Mucosa of descending colon (tissue), 3 donors: ENCODE data around the gene NME7. TPM values are rescaled to one million over a fixed set of nuclear protein-coding genes. Genes with fewer than 3 reads are reported as not detected.
A peak's percentile ranks its signal among the peaks of the same experiment; 100 is the strongest.

Experiments used
- ATAC-seq: fragments of 200-7000 bp; cut with Tn5 transposase; one replicate; pipeline ENCODE4 v1.9.1; 2020; ENCODE audit warnings: mild to moderate bottlenecking, moderate library complexity
- DNase-seq, 3 donors: peaks; one replicate each; pipeline ENCODE4 v3.0.0-alpha.2; 2020
- H3K36me3 ChIP-seq: fragments of 200-600 bp; one replicate; pipeline ENCODE4 v1.8.0; 2021; ENCODE audit warnings: low read depth, mild to moderate bottlenecking
- H3K4me1 ChIP-seq: fragments of 200-600 bp; one replicate; pipeline ENCODE4 v1.8.0; 2021; ENCODE audit warnings: low read depth, mild to moderate bottlenecking
- H3K4me3 ChIP-seq: fragments of 200-600 bp; one replicate; pipeline ENCODE4 v1.8.0; 2021; ENCODE audit warnings: mild to moderate bottlenecking
- H3K9me3 ChIP-seq: fragments of 200-600 bp; one replicate; pipeline ENCODE4 v1.8.0; 2021; ENCODE audit warnings: mild to moderate bottlenecking
- CTCF ChIP-seq: fragments of 200-600 bp; IDR thresholded peaks from one replicate; pipeline ENCODE4 v1.8.0; 2022; ENCODE audit warnings: antibody characterized with exemption, mild to moderate bottlenecking
- intact Hi-C, 2 donors: fragments of 100-400 bp; cut with DNase I in 1 of 2; cut with micrococcal nuclease in 1 of 2; formaldehyde crosslinking; loops; one replicate each; pipeline versions ENCODE4 v1.11.0 to v1.11.1; 2022; cut with DNase I, micrococcal nuclease
- total RNA-seq, 3 donors: library from RNA; stranded (reverse); fragmentation: NEBNext Ultra II Directional in 2 of 3; extraction: Animal tissue kit (Norgen Biotek cat#: 25700) in 2 of 3; gene quantifications; one replicate each; pipeline versions ENCODE4 v1.2.1 to v1.2.4, GENCODE V29; 2021 to 2023
- donor health status: DM: no; HTN: no; CAD: no; lungs with moderate emphysema.
- donor health status: DM: no; HTN: no; CAD: no.
- donor health status: DM: no; HTN: yes; CAD: no.

Gene NME7
- total RNA-seq, 3 donors from 2014 or later, result 6.4 to 15.6 (median 7.2) TPM

GRCh38 chr1:169089776-169090175 lies 277.8 kb downstream of the NME7 start:
- no peak for TF ChIP-seq CTCF
- intact Hi-C loops, result no loop called here
- no peaks in the 10 kb centered on the region for H3K9me3 ChIP-seq
- DNase-seq (no peak), ATAC-seq (no peak)
- H3K4me1 ChIP-seq, result peaks cover 19% of the 10 kb centered on the region
- H3K36me3 ChIP-seq, result no peaks in the 10 kb centered on the region
- no peak overlapping the region for H3K4me3 ChIP-seq

GRCh38 chr1:169087876-169088275 lies 279.7 kb downstream of the NME7 start:
- TF ChIP-seq CTCF, result no peak
- H3K9me3 ChIP-seq, result no peaks in the 10 kb centered on the region
- no peak overlapping the region for H3K4me3 ChIP-seq
- ATAC-seq, result no peak
- no peaks in the 10 kb centered on the region for H3K36me3 ChIP-seq
- intact Hi-C loops, result no loop called here
- peaks cover 16% of the 10 kb centered on the region for H3K4me1 ChIP-seq
- no peak for DNase-seq

DNA sequence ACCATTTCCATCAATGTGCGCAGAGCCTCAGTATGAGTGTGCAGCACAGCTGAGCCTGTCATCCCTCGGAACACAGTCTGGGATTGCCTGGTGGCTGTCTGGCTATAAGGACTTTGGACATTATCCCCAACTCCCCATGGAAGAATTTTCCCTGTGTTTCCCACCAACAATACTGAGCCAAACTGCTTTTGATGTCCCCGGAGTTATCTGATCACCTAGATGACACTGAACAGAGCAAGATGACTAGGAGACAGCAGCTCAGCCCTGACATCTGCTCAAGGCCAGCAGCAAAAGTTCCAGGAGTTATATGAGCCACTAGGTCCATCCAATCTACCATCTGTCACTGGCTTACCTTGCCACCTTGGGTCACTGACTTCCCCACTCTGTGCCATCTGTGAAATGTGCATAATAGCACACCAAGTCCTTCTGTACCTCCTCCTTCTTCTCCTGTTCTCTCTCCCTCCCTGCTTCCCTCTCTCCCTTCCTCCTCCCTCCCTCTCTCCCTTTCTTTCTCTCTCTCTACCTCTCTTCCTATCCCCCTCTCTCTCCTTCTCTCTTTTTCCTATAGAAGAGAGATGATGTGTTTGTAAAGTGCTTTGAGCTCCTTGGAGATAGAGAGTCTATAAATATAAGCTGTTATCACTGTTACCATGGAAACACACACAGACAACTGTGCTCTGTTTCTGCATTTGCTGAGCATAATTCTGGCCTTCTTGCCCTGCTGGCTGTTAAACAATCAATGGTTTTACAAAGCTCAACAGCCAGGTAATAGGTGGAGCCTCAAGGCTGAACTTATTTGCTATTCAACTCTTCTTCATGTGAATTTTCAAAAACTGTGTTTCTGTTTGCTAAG lies 280.8 kb downstream of the NME7 start:
- Histone ChIP-seq H3K9me3 (no peaks in the 10 kb centered on the region), H3K4me3 (no peak overlapping the region), H3K36me3 (no peaks in the 10 kb centered on the region), H3K4me1 (peaks cover 16% of the 10 kb centered on the region)
- ATAC-seq (peak; percentile 86), DNase-seq (peak in 1 of 3 donors; percentile 31)
- no peak for TF ChIP-seq CTCF
- intact Hi-C loops, result no loop called here

GRCh38 chr1:169085911-169086310 lies 281.7 kb downstream of the NME7 start:
- TF ChIP-seq CTCF, result no peak
- Histone ChIP-seq H3K4me1 (peaks cover 16% of the 10 kb centered on the region), H3K36me3 (no peaks in the 10 kb centered on the region), H3K9me3 (no peaks in the 10 kb centered on the region), H3K4me3 (no peak overlapping the region)
- intact Hi-C loops, result no loop called here
- ATAC-seq, result no peak
- DNase-seq, result no peak

Other genes with a start within 250 kb of the NME7 start
- 10 to 100 TPM; 23.5 to 35.9 (median 30.8) TPM for gene BLZF1, start 398 bp upstream of the NME7 start, total RNA-seq
- under 1 TPM; 0.23 to 0.76 (median 0.27) TPM for gene CCDC181, start 59.7 kb upstream of the NME7 start, total RNA-seq
- gene SLC19A2, start 118.1 kb upstream of the NME7 start, total RNA-seq, result 10 to 100 TPM in 1 of 3 donors, 1 to 10 TPM in 2; 5.5 to 11.1 (median 7.3) TPM
- 1 to 10 TPM in 1 of 3 donors, under 1 TPM in 2; 0.44 to 2.5 (median 0.69) TPM for gene F5, start 218.7 kb upstream of the NME7 start, total RNA-seq